ENCODE data around the gene REELD1.

REELD1 gene

GRCh38 chr4:146229406-146229805 is 15.1 kb downstream of the REELD1 start:
- no peaks in the 10 kb centered on the region for H3K4me1 ChIP-seq (ENCODE audit: control insufficient read depth, low read depth, low read length)

GRCh38 chr4:146232131-146232722 is 17.9 kb downstream of the REELD1 start:
- Histone ChIP-seq H3K9ac (ENCODE audit: low read length) (no peak overlapping the region), H3K9me3 (ENCODE audit: control insufficient read depth, low read depth, low read length) (no peaks in the 10 kb centered on the region), H3K27me3 (ENCODE audit: control insufficient read depth, insufficient read depth, low read length) (no peaks in the 10 kb centered on the region), H3K4me3 (ENCODE audit: low read length) (no peak overlapping the region), H3K36me3 (ENCODE audit: control insufficient read depth, low read depth, low read length) (no peaks in the 10 kb centered on the region), H3K4me1 (ENCODE audit: control insufficient read depth, low read depth, low read length) (peaks cover 4% of the 10 kb centered on the region), H3K27ac (ENCODE audit: low read length) (no peak overlapping the region)

More at GRCh38 chr4:146229406-146229805, 15.1 kb downstream of the REELD1 start:
- Histone ChIP-seq H3K9ac (ENCODE audit: low read length) (no peak overlapping the region), H3K4me3 (ENCODE audit: low read length) (no peak overlapping the region), H3K9me3 (ENCODE audit: control insufficient read depth, low read depth, low read length) (no peaks in the 10 kb centered on the region), H3K27me3 (ENCODE audit: control insufficient read depth, insufficient read depth, low read length) (no peaks in the 10 kb centered on the region), H3K36me3 (ENCODE audit: control insufficient read depth, low read depth, low read length) (no peaks in the 10 kb centered on the region), H3K27ac (ENCODE audit: low read length) (no peak overlapping the region)

- Histone ChIP-seq H3K9ac (ENCODE audit: low read length) (no peak overlapping the region), H3K36me3 (ENCODE audit: control insufficient read depth, low read depth, low read length) (no peaks in the 10 kb centered on the region), H3K4me1 (ENCODE audit: control insufficient read depth, low read depth, low read length) (peaks cover 5% of the 10 kb centered on the region), H3K4me3 (ENCODE audit: low read length) (no peak overlapping the region), H3K27me3 (ENCODE audit: control insufficient read depth, insufficient read depth, low read length) (no peaks in the 10 kb centered on the region), H3K9me3 (ENCODE audit: control insufficient read depth, low read depth, low read length) (no peaks in the 10 kb centered on the region), H3K27ac (ENCODE audit: low read length) (no peak overlapping the region)
Measured at GRCh38 chr4:146235654-146236177, 21.4 kb downstream of the REELD1 start.

GRCh38 chr4:146236216-146236615 is 21.9 kb downstream of the REELD1 start:
- Histone ChIP-seq H3K9me3 (ENCODE audit: control insufficient read depth, low read depth, low read length) (no peaks in the 10 kb centered on the region), H3K9ac (ENCODE audit: low read length) (no peak overlapping the region), H3K4me1 (ENCODE audit: control insufficient read depth, low read depth, low read length) (peaks cover 5% of the 10 kb centered on the region), H3K27me3 (ENCODE audit: control insufficient read depth, insufficient read depth, low read length) (no peaks in the 10 kb centered on the region), H3K36me3 (ENCODE audit: control insufficient read depth, low read depth, low read length) (no peaks in the 10 kb centered on the region), H3K27ac (ENCODE audit: low read length) (no peak overlapping the region), H3K4me3 (ENCODE audit: low read length) (no peak overlapping the region)

- no peak overlapping the region for H3K27ac ChIP-seq (ENCODE audit: low read length)
- no peaks in the 10 kb centered on the region for H3K27me3 ChIP-seq (ENCODE audit: control insufficient read depth, insufficient read depth, low read length)
- no peaks in the 10 kb centered on the region for H3K9me3 ChIP-seq (ENCODE audit: control insufficient read depth, low read depth, low read length)
- no peak overlapping the region for H3K9ac ChIP-seq (ENCODE audit: low read length)
- H3K36me3 ChIP-seq (ENCODE audit: control insufficient read depth, low read depth, low read length), result no peaks in the 10 kb centered on the region
- no peak overlapping the region for H3K4me3 ChIP-seq (ENCODE audit: low read length)
- peaks cover 9% of the 10 kb centered on the region for H3K4me1 ChIP-seq (ENCODE audit: control insufficient read depth, low read depth, low read length)
Measured at GRCh38 chr4:146237092-146237491, 22.8 kb downstream of the REELD1 start.

GRCh38 chr4:146238107-146238506 is 23.8 kb downstream of the REELD1 start:
- Histone ChIP-seq H3K4me3 (ENCODE audit: low read length) (no peak overlapping the region), H3K9ac (ENCODE audit: low read length) (no peak overlapping the region), H3K4me1 (ENCODE audit: control insufficient read depth, low read depth, low read length) (peaks cover 9% of the 10 kb centered on the region), H3K36me3 (ENCODE audit: control insufficient read depth, low read depth, low read length) (no peaks in the 10 kb centered on the region), H3K27me3 (ENCODE audit: control insufficient read depth, insufficient read depth, low read length) (no peaks in the 10 kb centered on the region), H3K27ac (ENCODE audit: low read length) (no peak overlapping the region), H3K9me3 (ENCODE audit: control insufficient read depth, low read depth, low read length) (no peaks in the 10 kb centered on the region)

- Histone ChIP-seq H3K27me3 (ENCODE audit: control insufficient read depth, insufficient read depth, low read length) (no peaks in the 10 kb centered on the region), H3K9ac (ENCODE audit: low read length) (no peak overlapping the region), H3K9me3 (ENCODE audit: control insufficient read depth, low read depth, low read length) (no peaks in the 10 kb centered on the region), H3K36me3 (ENCODE audit: control insufficient read depth, low read depth, low read length) (no peaks in the 10 kb centered on the region), H3K27ac (ENCODE audit: low read length) (no peak overlapping the region), H3K4me1 (ENCODE audit: control insufficient read depth, low read depth, low read length) (peaks cover 4% of the 10 kb centered on the region), H3K4me3 (ENCODE audit: low read length) (no peak overlapping the region)
Measured at GRCh38 chr4:146243141-146243882, 29.0 kb downstream of the REELD1 start.

GRCh38 chr4:146243883-146244277 is 29.5 kb downstream of the REELD1 start:
- H3K4me3 ChIP-seq (ENCODE audit: low read length), result no peak overlapping the region
- H3K9me3 ChIP-seq (ENCODE audit: control insufficient read depth, low read depth, low read length), result no peaks in the 10 kb centered on the region
- H3K36me3 ChIP-seq (ENCODE audit: control insufficient read depth, low read depth, low read length), result no peaks in the 10 kb centered on the region
- no peaks in the 10 kb centered on the region for H3K27me3 ChIP-seq (ENCODE audit: control insufficient read depth, insufficient read depth, low read length)
- H3K27ac ChIP-seq (ENCODE audit: low read length), result no peak overlapping the region
- H3K4me1 ChIP-seq (ENCODE audit: control insufficient read depth, low read depth, low read length), result peaks cover 4% of the 10 kb centered on the region
- H3K9ac ChIP-seq (ENCODE audit: low read length), result no peak overlapping the region

GRCh38 chr4:146244496-146244895 is 30.2 kb downstream of the REELD1 start:
- H3K9ac ChIP-seq (ENCODE audit: low read length), result no peak overlapping the region
- no peak overlapping the region for H3K27ac ChIP-seq (ENCODE audit: low read length)
- no peaks in the 10 kb centered on the region for H3K36me3 ChIP-seq (ENCODE audit: control insufficient read depth, low read depth, low read length)
- no peaks in the 10 kb centered on the region for H3K27me3 ChIP-seq (ENCODE audit: control insufficient read depth, insufficient read depth, low read length)
- H3K4me3 ChIP-seq (ENCODE audit: low read length), result no peak overlapping the region
- H3K9me3 ChIP-seq (ENCODE audit: control insufficient read depth, low read depth, low read length), result no peaks in the 10 kb centered on the region
- peaks cover 4% of the 10 kb centered on the region for H3K4me1 ChIP-seq (ENCODE audit: control insufficient read depth, low read depth, low read length)

- no peak overlapping the region for H3K4me3 ChIP-seq (ENCODE audit: low read length)
- no peak overlapping the region for H3K9ac ChIP-seq (ENCODE audit: low read length)
- H3K27ac ChIP-seq (ENCODE audit: low read length), result no peak overlapping the region
Measured at GRCh38 chr4:146245246-146245645, 30.9 kb downstream of the REELD1 start.

GRCh38 chr4:146245850-146246249 is 31.5 kb downstream of the REELD1 start:
- Histone ChIP-seq H3K9me3 (ENCODE audit: control insufficient read depth, low read depth, low read length) (no peaks in the 10 kb centered on the region), H3K9ac (ENCODE audit: low read length) (no peak overlapping the region), H3K4me1 (ENCODE audit: control insufficient read depth, low read depth, low read length) (peaks cover 4% of the 10 kb centered on the region), H3K27ac (ENCODE audit: low read length) (no peak overlapping the region), H3K4me3 (ENCODE audit: low read length) (no peak overlapping the region), H3K27me3 (ENCODE audit: control insufficient read depth, insufficient read depth, low read length) (no peaks in the 10 kb centered on the region), H3K36me3 (ENCODE audit: control insufficient read depth, low read depth, low read length) (no peaks in the 10 kb centered on the region)

More at GRCh38 chr4:146245246-146245645, 30.9 kb downstream of the REELD1 start:
- Histone ChIP-seq H3K9me3 (ENCODE audit: control insufficient read depth, low read depth, low read length) (no peaks in the 10 kb centered on the region), H3K4me1 (ENCODE audit: control insufficient read depth, low read depth, low read length) (peaks cover 4% of the 10 kb centered on the region), H3K27me3 (ENCODE audit: control insufficient read depth, insufficient read depth, low read length) (no peaks in the 10 kb centered on the region), H3K36me3 (ENCODE audit: control insufficient read depth, low read depth, low read length) (no peaks in the 10 kb centered on the region)

GRCh38 chr4:146246381-146246780 is 32.0 kb downstream of the REELD1 start:
- H3K36me3 ChIP-seq (ENCODE audit: control insufficient read depth, low read depth, low read length), result no peaks in the 10 kb centered on the region
- no peak overlapping the region for H3K27ac ChIP-seq (ENCODE audit: low read length)
- H3K27me3 ChIP-seq (ENCODE audit: control insufficient read depth, insufficient read depth, low read length), result no peaks in the 10 kb centered on the region
- H3K9ac ChIP-seq (ENCODE audit: low read length), result no peak overlapping the region
- H3K9me3 ChIP-seq (ENCODE audit: control insufficient read depth, low read depth, low read length), result no peaks in the 10 kb centered on the region
- peaks cover 4% of the 10 kb centered on the region for H3K4me1 ChIP-seq (ENCODE audit: control insufficient read depth, low read depth, low read length)
- H3K4me3 ChIP-seq (ENCODE audit: low read length), result no peak overlapping the region

Measured in iPS-18a (cell line).